Spinal cord (tissue), 10 donors: ENCODE data around the gene CDK2AP2. TPM values are rescaled to one million over a fixed set of nuclear protein-coding genes. Genes with fewer than 3 reads are reported as not detected.
A peak's percentile ranks its signal among the peaks of the same experiment; 100 is the strongest.
"Not testable (repeated sequence)": the region's sequence is repeated elsewhere in the genome, so short reads cannot be mapped to it uniquely, and the experiment has no call there.

ENCODE experiments used
- DNase-seq, 6 donors: peaks; one replicate each; pipeline versions ENCODE4 v3.0.0 to v3.0.0-alpha.2; 2013 to 2015; ENCODE audit warnings: low spot score in 6 of 6, low read depth in 4 of 6
- H3K27ac ChIP-seq: one replicate; pipeline ENCODE4 v1.5.1; 2013; ENCODE audit warnings: low read depth, low read length, control low read depth
- H3K27me3 ChIP-seq: one replicate; pipeline ENCODE4 v1.6.1; 2013; ENCODE audit warnings: low read length; ENCODE audit not compliant: control insufficient read depth, insufficient read depth
- H3K36me3 ChIP-seq: one replicate; pipeline ENCODE4 v1.6.1; 2013; ENCODE audit warnings: low read length; ENCODE audit not compliant: control insufficient read depth, insufficient read depth
- H3K4me1 ChIP-seq: one replicate; pipeline ENCODE4 v1.6.1; 2013; ENCODE audit warnings: low read length; ENCODE audit not compliant: control insufficient read depth, insufficient read depth
- H3K4me3 ChIP-seq: one replicate; pipeline ENCODE4 v1.5.1; 2013; ENCODE audit warnings: low read depth, low read length, control low read depth
- H3K9me3 ChIP-seq: one replicate; pipeline ENCODE4 v1.6.1; 2013; ENCODE audit warnings: low read length; ENCODE audit not compliant: control insufficient read depth, insufficient read depth
- WGBS: methylation state at CpG from one replicate; pipeline ENCODE4 v1.1.5; 2013; ENCODE audit warnings: missing lambda C conversion rate; ENCODE audit not compliant: insufficient coverage; 5-methylcytosine and 5-hydroxymethylcytosine counted together
- polyA plus RNA-seq, 2 donors: library from polyadenylated mRNA; unstranded; fragments of 120-200 nt; gene quantifications; one replicate each; pipeline ENCODE4 v1.2.1, GENCODE V29; 2013; ENCODE audit not compliant: insufficient read length in 2 of 2
- total RNA-seq, 2 donors: library from RNA; depleted of rRNA in 1 of 2; stranded (reverse); fragments of 120-200 nt in 1 of 2; fragments of >200 nt in 1 of 2; gene quantifications; one replicate each; pipeline versions ENCODE4 v1.2.3 to v1.2.4, GENCODE V29; 2013 to 2014
- donor health status: healthy.

Gene CDK2AP2
- total and polyA plus RNA-seq, 4 donors = 8.7 to 53.2 (median 39.3) TPM

DNA sequence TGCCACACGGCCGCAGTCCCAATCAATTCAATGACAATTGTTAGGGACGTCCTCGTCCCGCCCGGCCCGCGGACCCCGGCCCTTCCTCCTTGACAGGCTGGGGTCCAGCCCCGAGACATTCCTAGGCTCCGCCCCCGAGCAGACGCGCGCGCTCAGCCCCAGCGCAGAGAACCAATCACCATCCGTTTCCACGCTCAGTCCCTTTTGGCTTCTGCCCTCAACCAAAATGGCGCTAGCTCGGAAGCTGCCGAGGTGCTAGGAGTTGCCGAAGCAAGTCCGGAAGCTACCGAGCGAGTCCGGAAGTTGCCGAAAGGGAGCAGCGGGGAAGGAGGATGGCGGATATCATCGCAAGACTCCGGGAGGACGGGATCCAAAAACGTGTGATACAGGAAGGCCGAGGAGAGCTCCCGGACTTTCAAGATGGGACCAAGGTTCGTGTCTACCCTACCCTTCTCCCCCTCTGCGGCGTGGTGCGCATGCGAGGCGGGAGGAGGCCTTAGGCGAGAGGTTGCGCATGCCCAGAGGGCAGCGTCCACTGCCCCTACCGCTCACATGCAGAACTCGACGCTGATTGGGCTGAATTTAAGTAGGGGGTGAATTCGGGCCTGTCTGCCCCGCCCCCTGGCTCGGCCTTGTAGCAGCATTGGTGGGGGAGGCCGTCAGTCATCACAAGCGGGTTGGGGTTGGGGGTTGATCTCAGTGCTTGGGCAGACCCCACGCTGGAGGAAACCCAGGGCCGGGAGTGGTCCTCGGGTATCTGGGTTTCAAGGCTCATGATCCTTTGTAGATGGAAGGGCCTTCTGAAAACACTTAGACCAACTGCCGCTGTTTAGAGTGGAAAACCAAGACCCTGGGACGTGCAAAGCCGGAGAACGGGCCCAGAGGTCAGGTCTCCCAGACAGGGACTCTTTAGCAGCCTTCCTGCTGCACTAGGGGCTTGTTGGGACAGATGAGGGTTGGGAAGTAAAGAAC is 24.8 kb downstream of the CDK2AP2 start, which contains the start of gene AIP:
AIP (plus strand) TSS at position 200 of the 972 bp plus-strand sequence; CDS start at position 333, 133 bp downstream.
- H3K27ac ChIP-seq = peak within 1 kb of the TSS; percentile 95
- H3K9me3 ChIP-seq = peaks cover 2% of the 10 kb centered on the region
- 4% methylated on average over 52 of the region's 60 CpGs for WGBS
- H3K36me3 ChIP-seq = peaks cover 24% of the 10 kb centered on the region
- peaks cover 27% of the 10 kb centered on the region for H3K4me1 ChIP-seq
- DNase-seq = peak; percentile 97 to 100 (median 98)
- H3K4me3 ChIP-seq = peak within 1 kb of the TSS; percentile 85
- no peaks in the 10 kb centered on the region for H3K27me3 ChIP-seq

DNA sequence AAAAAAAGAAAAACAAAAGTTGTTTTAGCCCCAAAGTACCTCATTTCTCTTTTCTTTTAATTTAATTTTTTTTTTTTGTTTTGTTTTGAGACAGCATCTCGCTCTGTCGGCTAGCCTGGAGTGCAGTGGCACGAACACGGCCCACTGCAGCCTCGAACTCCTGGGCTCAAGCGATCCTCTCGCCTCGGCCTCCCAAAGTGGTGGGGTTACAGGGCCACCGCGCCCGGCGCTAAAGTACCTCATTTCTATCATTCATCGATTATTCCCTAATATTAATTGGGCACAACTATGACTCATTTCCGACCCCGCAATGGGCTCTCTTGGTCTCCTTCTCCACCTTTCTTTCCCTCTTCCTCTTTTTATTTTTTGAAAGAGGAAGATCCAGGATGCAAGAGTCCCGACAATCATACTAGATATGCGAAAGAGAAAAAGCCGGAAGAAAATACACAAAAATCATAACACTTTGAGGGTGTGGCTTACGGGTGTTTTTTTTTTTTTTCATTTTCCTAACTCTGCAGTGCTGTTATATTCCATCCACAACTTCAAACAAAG is 25.6 kb downstream of the CDK2AP2 start:
- Histone ChIP-seq H3K9me3 (peaks cover 2% of the 10 kb centered on the region), H3K4me1 (peaks cover 27% of the 10 kb centered on the region), H3K27me3 (no peaks in the 10 kb centered on the region), H3K4me3 (peak overlapping the region; percentile 85), H3K36me3 (peaks cover 17% of the 10 kb centered on the region), H3K27ac (peak overlapping the region; percentile 95)
- no peak for DNase-seq
- 60% methylated on average over 1 of the region's 19 CpGs for WGBS

DNA sequence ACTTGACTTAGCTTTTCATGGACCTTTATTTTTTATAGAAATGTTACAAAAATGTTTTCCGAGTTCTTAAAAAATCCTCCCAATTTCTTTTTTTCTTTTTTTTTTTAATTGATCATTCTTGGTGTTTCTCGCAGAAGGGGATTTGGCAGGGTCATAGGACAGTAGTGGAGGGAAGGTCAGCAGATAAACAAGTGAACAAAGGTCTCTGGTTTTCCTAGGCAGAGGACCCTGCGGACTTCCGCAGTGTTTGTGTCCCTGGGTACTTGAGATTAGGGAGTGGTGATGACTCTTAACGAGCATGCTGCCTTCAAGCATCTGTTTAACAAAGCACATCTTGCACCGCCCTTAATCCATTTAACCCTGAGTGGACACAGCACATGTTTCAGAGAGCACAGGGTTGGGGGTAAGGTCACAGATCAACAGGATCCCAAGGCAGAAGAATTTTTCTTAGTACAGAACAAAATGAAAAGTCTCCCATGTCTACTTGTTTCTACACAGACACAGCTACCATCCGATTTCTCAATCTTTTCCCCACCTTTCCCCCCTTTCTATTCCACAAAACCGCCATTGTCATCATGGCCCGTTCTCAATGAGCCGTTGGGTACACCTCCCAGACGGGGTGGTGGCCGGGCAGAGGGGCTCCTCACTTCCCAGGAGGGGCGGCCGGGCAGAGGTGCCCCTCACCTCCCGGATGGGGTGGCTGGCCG is 30.5 kb downstream of the CDK2AP2 start:
- not testable (repeated sequence) for H3K4me3 ChIP-seq

DNA sequence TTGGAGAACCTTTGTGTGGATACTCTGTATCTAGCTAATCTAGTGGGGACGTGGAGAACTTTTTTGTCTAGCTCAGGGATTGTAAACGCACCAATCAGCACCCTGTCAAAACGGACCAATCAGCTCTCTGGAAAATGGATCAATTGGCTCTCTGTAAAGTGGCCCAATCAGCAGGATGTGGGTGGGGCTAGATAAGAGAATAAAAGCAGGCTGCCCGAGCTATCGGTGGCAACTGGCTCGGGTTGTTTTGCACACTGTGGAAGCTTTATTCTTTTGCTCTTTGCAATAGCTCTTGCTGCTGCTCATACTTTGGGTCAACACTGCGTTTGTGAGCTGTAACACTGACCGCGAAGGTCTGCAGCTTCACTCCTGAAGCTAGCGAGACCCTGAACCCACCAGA is 31.3 kb downstream of the CDK2AP2 start:
- 83% methylated on average over 10 of the region's 10 CpGs for WGBS
- DNase-seq, H3K9me3 ChIP-seq, H3K27me3 ChIP-seq, H3K4me3 ChIP-seq, H3K36me3 ChIP-seq, H3K27ac ChIP-seq, H3K4me1 ChIP-seq: not testable (repeated sequence)

More for the DNA sequence above, 30.5 kb downstream of the CDK2AP2 start:
- not testable (repeated sequence) for H3K9me3 ChIP-seq, H3K36me3 ChIP-seq, H3K4me1 ChIP-seq, H3K27ac ChIP-seq, H3K27me3 ChIP-seq, DNase-seq
- 87% methylated on average over 5 of the region's 16 CpGs for WGBS

DNA sequence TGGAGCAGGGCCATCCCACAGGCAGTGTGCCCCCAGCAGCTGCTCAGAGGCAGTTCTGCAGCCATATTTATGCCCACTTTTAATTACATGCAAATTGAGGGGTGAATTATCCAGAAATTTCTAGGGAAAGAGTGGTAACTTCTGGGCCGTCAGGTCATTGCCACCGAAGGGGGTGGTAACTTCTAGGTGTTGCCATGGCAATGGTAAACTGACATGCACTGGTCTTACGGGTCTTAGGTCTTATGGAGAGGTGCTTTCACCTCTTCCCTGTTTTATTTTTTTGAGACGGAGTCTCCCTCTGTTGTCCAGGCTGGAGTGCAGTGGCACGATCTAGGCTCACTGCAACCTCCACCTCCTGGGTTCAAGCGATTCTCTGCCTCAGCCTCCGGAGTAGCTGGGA is 35.1 kb downstream of the CDK2AP2 start:
- Histone ChIP-seq H3K27me3 (no peaks in the 10 kb centered on the region), H3K4me1 (peaks cover 15% of the 10 kb centered on the region), H3K36me3 (no peaks in the 10 kb centered on the region), H3K27ac (no peak overlapping the region), H3K4me3 (no peak overlapping the region), H3K9me3 (no peaks in the 10 kb centered on the region)
- DNase-seq = no peak
- 29% methylated on average over 2 of the region's 7 CpGs for WGBS

DNA sequence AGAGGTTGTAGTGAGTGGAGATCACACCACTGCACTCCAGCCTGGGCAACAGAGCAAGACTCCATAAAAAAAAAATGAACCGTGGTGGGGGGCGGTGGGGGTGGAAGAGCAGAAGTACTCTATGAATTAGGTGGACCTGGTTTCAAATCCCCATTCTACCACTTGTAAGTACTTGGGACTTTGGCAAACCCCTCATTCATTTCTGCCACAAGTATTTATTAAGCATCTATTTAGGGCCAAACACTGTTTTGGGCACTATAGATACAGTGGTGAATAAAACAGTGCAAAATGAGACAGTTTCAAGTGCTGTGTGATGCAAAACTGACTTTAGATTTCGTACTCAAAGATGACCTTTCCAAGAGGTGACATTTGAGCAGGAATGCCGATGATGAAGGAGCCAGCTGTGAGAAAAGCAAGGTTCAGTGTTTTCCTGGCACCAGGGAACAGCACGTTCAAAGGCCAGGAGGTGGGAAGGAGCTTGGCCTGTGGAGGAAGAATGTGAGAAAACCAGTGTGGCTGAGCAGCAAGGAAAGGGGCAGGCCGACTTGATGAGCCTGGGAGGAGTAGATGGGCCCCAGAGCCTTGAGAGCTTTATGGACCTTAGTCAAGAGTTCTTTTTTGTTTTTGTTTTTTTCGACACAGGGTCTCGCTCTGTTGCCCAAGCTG is 37.5 kb downstream of the CDK2AP2 start:
- Histone ChIP-seq H3K27ac (no peak overlapping the region), H3K36me3 (peaks cover 14% of the 10 kb centered on the region), H3K9me3 (no peaks in the 10 kb centered on the region), H3K4me1 (peaks cover 32% of the 10 kb centered on the region), H3K27me3 (no peaks in the 10 kb centered on the region), H3K4me3 (no peak overlapping the region)
- WGBS = 70% methylated on average over 4 of the region's 8 CpGs
- no peak for DNase-seq

DNA sequence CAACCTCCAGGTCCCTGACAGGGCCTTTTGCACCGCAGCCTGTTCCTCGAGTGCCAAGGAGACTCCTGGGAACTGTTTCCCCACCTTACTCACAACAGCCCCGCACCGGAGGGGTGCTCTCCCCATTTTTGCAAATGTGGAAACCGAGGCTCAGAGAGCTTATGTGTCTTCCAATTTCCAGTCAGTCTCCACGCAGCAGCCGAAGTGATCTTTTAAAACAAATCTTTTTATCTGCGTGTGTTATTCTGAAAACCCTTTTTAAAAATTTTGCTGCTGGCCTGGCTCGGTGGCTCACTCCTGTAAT is 38.5 kb downstream of the CDK2AP2 start:
- Histone ChIP-seq H3K27ac (peak overlapping the region; percentile 89), H3K9me3 (no peaks in the 10 kb centered on the region), H3K36me3 (peaks cover 14% of the 10 kb centered on the region), H3K4me1 (peaks cover 41% of the 10 kb centered on the region), H3K4me3 (peak overlapping the region; percentile 78), H3K27me3 (no peaks in the 10 kb centered on the region)
- no peak for DNase-seq
- WGBS = 20% methylated on average over 7 of the region's 9 CpGs

DNA sequence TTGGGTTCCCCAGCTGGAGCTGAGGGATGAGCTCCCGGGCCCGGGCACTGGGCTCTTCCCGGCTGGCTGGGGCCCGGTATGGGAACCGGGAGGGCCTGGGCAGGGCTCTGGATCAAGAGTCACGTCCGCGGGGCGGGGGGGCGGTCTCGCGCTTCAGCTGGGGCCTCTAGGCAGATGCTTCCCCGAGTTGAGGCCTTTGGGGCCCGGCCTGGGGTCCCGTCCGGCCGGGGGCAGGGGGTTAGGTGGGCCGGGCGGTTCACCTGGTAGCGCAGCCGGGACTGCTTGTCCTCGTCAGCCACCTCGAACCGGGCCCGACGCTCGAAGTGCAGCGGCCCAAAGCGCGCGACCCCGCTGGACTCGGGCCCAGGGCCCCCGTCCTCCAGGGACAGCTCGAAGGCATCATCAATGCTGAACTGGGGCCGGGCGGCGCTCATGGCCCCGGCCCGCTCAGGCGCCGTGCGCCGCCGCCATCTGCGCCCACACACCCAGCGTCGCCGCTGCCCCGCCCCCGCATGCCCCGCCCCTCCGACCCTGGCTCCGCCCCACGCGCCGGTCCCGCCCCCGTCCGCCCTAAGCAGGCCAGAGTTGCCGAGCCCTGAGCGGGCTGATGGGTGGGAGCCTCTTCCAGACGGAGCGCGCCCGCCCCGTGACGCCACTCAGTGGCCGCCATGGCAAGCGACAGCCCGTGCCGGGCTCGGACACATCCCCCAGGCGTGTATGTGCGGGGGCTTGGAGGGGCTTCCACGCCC is 39.0 kb downstream of the CDK2AP2 start, which contains the start of gene TMEM134:
TMEM134 (minus strand) TSS at position 493 of the 749 bp plus-strand sequence; CDS start at position 434, 59 bp downstream.
- WGBS = under 1% methylated on average over 76 of the region's 76 CpGs
- peaks cover 46% of the 10 kb centered on the region for H3K4me1 ChIP-seq
- H3K27me3 ChIP-seq = no peaks in the 10 kb centered on the region
- peak within 1 kb of the TSS; percentile 89 for H3K27ac ChIP-seq
- H3K9me3 ChIP-seq = no peaks in the 10 kb centered on the region
- peak within 1 kb of the TSS; percentile 78 for H3K4me3 ChIP-seq
- H3K36me3 ChIP-seq = peaks cover 16% of the 10 kb centered on the region
- peak; percentile 74 to 97 (median 86) for DNase-seq

DNA sequence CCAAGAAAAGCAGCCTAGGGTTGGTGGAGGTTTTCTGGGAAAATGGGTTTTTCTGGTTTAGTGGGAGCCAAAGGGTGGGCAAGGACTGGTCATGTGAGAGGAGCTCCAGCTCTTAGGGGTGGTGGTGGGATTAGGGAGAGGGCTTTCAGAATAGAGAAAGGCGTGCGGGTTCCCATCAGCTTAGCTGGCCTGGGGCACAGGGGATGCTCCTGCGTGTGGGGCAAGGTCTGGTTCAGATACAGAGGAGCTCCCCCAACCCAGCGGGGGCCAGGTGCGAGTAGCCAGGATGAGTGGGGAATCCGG is 39.6 kb downstream of the CDK2AP2 start:
- no peaks in the 10 kb centered on the region for H3K27me3 ChIP-seq
- H3K9me3 ChIP-seq = no peaks in the 10 kb centered on the region
- H3K4me3 ChIP-seq = peak overlapping the region; percentile 76
- H3K4me1 ChIP-seq = peaks cover 49% of the 10 kb centered on the region
- WGBS = 0% methylated on average over 6 of the region's 6 CpGs
- H3K36me3 ChIP-seq = peaks cover 19% of the 10 kb centered on the region
- DNase-seq = no peak
- H3K27ac ChIP-seq = peak overlapping the region; percentile 62
